Tibial nerve (tissue), 4 donors: Measurements from ENCODE around the gene DENND1A. TPM values are rescaled to one million over a fixed set of nuclear protein-coding genes. Genes with fewer than 3 reads are reported as not detected.

Experiments
- DNase-seq, 2 donors: peaks; one replicate each; pipeline ENCODE4 v3.0.0-alpha.2; 2019; ENCODE audit warnings: low spot score in 2 of 2
- H3K27ac ChIP-seq, 4 donors: fragments of 200-600 bp; sonication (generic) in 3 of 4; one replicate each; pipeline ENCODE4 v1.5.1; 2017 to 2019; ENCODE audit warnings: mild to moderate bottlenecking in 1 of 4
- H3K27me3 ChIP-seq, 2 donors: fragments of 200-600 bp; sonication (generic) in 1 of 2; one replicate each; pipeline versions ENCODE4 v1.5.1 to v1.6.0; 2017 to 2019
- H3K36me3 ChIP-seq, 3 donors: fragments of 200-600 bp; sonication (generic); one replicate each; pipeline ENCODE4 v1.5.1; 2018 to 2019
- H3K4me1 ChIP-seq, 4 donors: fragments of 200-600 bp; sonication (generic) in 3 of 4; one replicate each; pipeline ENCODE4 v1.5.1; 2017 to 2019
- H3K4me3 ChIP-seq, 4 donors: fragments of 200-600 bp; sonication (generic) in 3 of 4; one replicate each; pipeline ENCODE4 v1.5.1; 2017 to 2019; ENCODE audit warnings: mild to moderate bottlenecking in 1 of 4, moderate library complexity in 1 of 4
- H3K9me3 ChIP-seq, 4 donors: fragments of 200-600 bp; sonication (generic) in 3 of 4; one replicate each; pipeline ENCODE4 v1.5.1; 2017 to 2019
- CTCF ChIP-seq, 5 experiments: fragments of 200-600 bp in 3 of 5; fragments of 450-650 bp in 2 of 5; sonication (generic) in 3 of 5; IDR thresholded peaks; one replicate each; pipeline ENCODE4 v1.5.1; 2016 to 2019; ENCODE audit warnings: antibody characterized with exemption in 5 of 5, mild to moderate bottlenecking in 3 of 5, moderate library complexity in 2 of 5
- EP300 ChIP-seq, 2 donors: sonication (generic); formaldehyde crosslinking; IDR thresholded peaks; one replicate each; pipeline ENCODE4 v1.6.1; 2017; ENCODE audit warnings: antibody characterized with exemption in 2 of 2, mild to moderate bottlenecking in 1 of 2
- POLR2A ChIP-seq, 2 donors: fragments of 450-650 bp; IDR thresholded peaks; one replicate each; pipeline ENCODE4 v1.6.1; 2017; ENCODE audit warnings: antibody characterized with exemption in 2 of 2, mild to moderate bottlenecking in 2 of 2, moderate library complexity in 2 of 2
- WGBS, 2 donors: methylation state at CpG; one replicate each; pipeline ENCODE4 v1.1.5; 2018; 5-methylcytosine and 5-hydroxymethylcytosine counted together
- total RNA-seq, 4 donors: library from RNA; depleted of rRNA; stranded (reverse); fragments of >200 nt; gene quantifications; one replicate each; pipeline ENCODE4 v1.1.0, GENCODE V29; 2016

The DENND1A gene
- total RNA-seq, 4 donors from 2014 or later: 17.5 to 34.8 (median 20.1) TPM

- WGBS, 2 donors: 73 to 77% methylated on average over 3 of the region's 3 CpGs
- Histone ChIP-seq H3K9me3 (no peaks in the 10 kb centered on the region), H3K27ac (peak overlapping the region in 1 of 4 donors; percentile 12), H3K4me3 (no peak overlapping the region), H3K27me3 (no peaks in the 10 kb centered on the region), H3K36me3 (no peaks in the 10 kb centered on the region), H3K4me1 (peaks cover 0 to 37% (median 10%) of the 10 kb centered on the region in 4 donors)
- DNase-seq: no peak
- TF ChIP-seq EP300 (IDR thresholded peaks at IDR 0.05) (peak in 1 of 2 donors; percentile 32), CTCF (IDR thresholded peaks at IDR 0.05) (no peak)
These were observed 61.9 kb downstream of the DENND1A start for GRCh38 chr9:123868002-123868401.

GRCh38 chr9:123867034-123867433 is 62.9 kb downstream of the DENND1A start:
- H3K27me3 ChIP-seq: no peaks in the 10 kb centered on the region
- no peaks in the 10 kb centered on the region for H3K9me3 ChIP-seq
- TF ChIP-seq CTCF (IDR thresholded peaks at IDR 0.05) (no peak), EP300 (IDR thresholded peaks at IDR 0.05) (peak in 1 of 2 donors; percentile 9)
- WGBS, 2 donors: 84 to 88% methylated on average over 3 of the region's 3 CpGs
- H3K36me3 ChIP-seq: no peaks in the 10 kb centered on the region
- no peak overlapping the region for H3K4me3 ChIP-seq
- DNase-seq: no peak
- peaks cover 0 to 47% (median 14%) of the 10 kb centered on the region in 4 donors for H3K4me1 ChIP-seq
- H3K27ac ChIP-seq: peak overlapping the region in 1 of 4 donors; percentile 34

GRCh38 chr9:123866497-123866896 is 63.4 kb downstream of the DENND1A start:
- no peak for TF ChIP-seq EP300 (IDR thresholded peaks at IDR 0.05)
- no peak for TF ChIP-seq POLR2A (IDR thresholded peaks at IDR 0.05)
- no peak for TF ChIP-seq CTCF (IDR thresholded peaks at IDR 0.05)
- Histone ChIP-seq H3K4me3 (no peak overlapping the region), H3K36me3 (no peaks in the 10 kb centered on the region), H3K9me3 (no peaks in the 10 kb centered on the region), H3K4me1 (peaks cover 0 to 52% (median 16%) of the 10 kb centered on the region in 4 donors), H3K27me3 (no peaks in the 10 kb centered on the region), H3K27ac (no peak overlapping the region)
- WGBS, 2 donors: 78 to 88% methylated on average over 2 of the region's 2 CpGs
- no peak for DNase-seq

GRCh38 chr9:123865226-123866000 is 64.5 kb downstream of the DENND1A start:
- 81% methylated on average over 3 of the region's 3 CpGs for WGBS, 2 donors
- Histone ChIP-seq H3K9me3 (no peaks in the 10 kb centered on the region), H3K36me3 (no peaks in the 10 kb centered on the region), H3K27ac (peak overlapping the region in 2 of 4 donors; percentile 19 to 48), H3K27me3 (no peaks in the 10 kb centered on the region), H3K4me1 (peaks cover 0 to 61% (median 19%) of the 10 kb centered on the region in 4 donors), H3K4me3 (no peak overlapping the region)
- TF ChIP-seq EP300 (IDR thresholded peaks at IDR 0.05): no peak
- TF ChIP-seq CTCF (IDR thresholded peaks at IDR 0.05): no peak
- no peak for TF ChIP-seq POLR2A (IDR thresholded peaks at IDR 0.05)
- DNase-seq: no peak

GRCh38 chr9:123864251-123864650 is 65.7 kb downstream of the DENND1A start:
- TF ChIP-seq EP300 (IDR thresholded peaks at IDR 0.05) (no peak), POLR2A (IDR thresholded peaks at IDR 0.05) (no peak), CTCF (IDR thresholded peaks at IDR 0.05) (no peak)
- Histone ChIP-seq H3K4me3 (no peak overlapping the region), H3K27me3 (no peaks in the 10 kb centered on the region), H3K36me3 (no peaks in the 10 kb centered on the region), H3K27ac (no peak overlapping the region), H3K4me1 (peaks cover 0 to 68% (median 19%) of the 10 kb centered on the region in 4 donors), H3K9me3 (no peaks in the 10 kb centered on the region)
- 73 to 77% methylated on average over 9 of the region's 9 CpGs for WGBS, 2 donors
- DNase-seq: no peak
